Muscle of arm (tissue), 14 donors: ENCODE results near the gene AOC3. TPM values are rescaled to one million over a fixed set of nuclear protein-coding genes. Genes with fewer than 3 reads are reported as not detected.

ENCODE experiments used
- DNase-seq: peaks from one replicate; pipeline ENCODE4 v3.0.0-alpha.2; 2013
- long read RNA-seq, 11 donors: transcript quantifications; one replicate each; lab custom pipeline, GENCODE V29; 2026
- polyA plus RNA-seq, 12 donors: library from polyadenylated mRNA; unstranded; fragments of 120-200 nt; gene quantifications; one replicate each; pipeline ENCODE4 v1.2.1, GENCODE V29; 2013; ENCODE audit not compliant: insufficient read length in 12 of 12

AOC3 gene
- polyA plus RNA-seq: 10 to 100 TPM in 11 of 12 donors, not detected in 1; 14.4 to 22.0 (median 17.4) TPM
- long read RNA-seq, donor 1, full-length matches to known transcripts: 3 of 3 reads
- long read RNA-seq, donor 1, partial matches to known transcripts: 0 of 3 reads
- long read RNA-seq, donor 1, other reads (novel, unspliced or antisense): 0 of 3 reads
- long read RNA-seq, donor 2, full-length matches to known transcripts: 6 of 6 reads
- long read RNA-seq, donor 2, partial matches to known transcripts: 0 of 6 reads
- long read RNA-seq, donor 2, other reads (novel, unspliced or antisense): 0 of 6 reads
- long read RNA-seq, donor 3, full-length matches to known transcripts: 3 of 3 reads
- long read RNA-seq, donor 3, partial matches to known transcripts: 0 of 3 reads
- long read RNA-seq, donor 3, other reads (novel, unspliced or antisense): 0 of 3 reads
- long read RNA-seq, donor 4, full-length matches to known transcripts: 1 of 1 reads
- long read RNA-seq, donor 4, partial matches to known transcripts: 0 of 1 reads
- long read RNA-seq, donor 4, other reads (novel, unspliced or antisense): 0 of 1 reads
- long read RNA-seq, donor 5, full-length matches to known transcripts: 3 of 3 reads
- long read RNA-seq, donor 5, partial matches to known transcripts: 0 of 3 reads
- long read RNA-seq, donor 5, other reads (novel, unspliced or antisense): 0 of 3 reads
- long read RNA-seq, donor 6, full-length matches to known transcripts: 2 of 2 reads
- long read RNA-seq, donor 6, partial matches to known transcripts: 0 of 2 reads
- long read RNA-seq, donor 6, other reads (novel, unspliced or antisense): 0 of 2 reads
- long read RNA-seq, donor 7, partial matches to known transcripts: 0 of 1 reads
- long read RNA-seq, donor 7, other reads (novel, unspliced or antisense): 0 of 1 reads
- long read RNA-seq, donor 8, full-length matches to known transcripts: 5 of 5 reads
- long read RNA-seq, donor 8, partial matches to known transcripts: 0 of 5 reads
- long read RNA-seq, donor 8, other reads (novel, unspliced or antisense): 0 of 5 reads
- long read RNA-seq, donor 9, full-length matches to known transcripts: 1 of 1 reads
- long read RNA-seq, donor 9, partial matches to known transcripts: 0 of 1 reads
- long read RNA-seq, donor 9, other reads (novel, unspliced or antisense): 0 of 1 reads
- long read RNA-seq, donor 10, full-length matches to known transcripts: 2 of 2 reads
- long read RNA-seq, donor 10, partial matches to known transcripts: 0 of 2 reads
- long read RNA-seq, donor 10, other reads (novel, unspliced or antisense): 0 of 2 reads
- long read RNA-seq, donor 11, partial matches to known transcripts: 0 of 1 reads
- long read RNA-seq, donor 11, other reads (novel, unspliced or antisense): 0 of 1 reads

GRCh38 chr17:42850954-42851353 is at the start of gene AOC3:
AOC3 (plus strand) TSS chr17:42851199; CDS start chr17:42851344, 145 bp downstream.
- DNase-seq: no peak

- DNase-seq: no peak
Measured at GRCh38 chr17:42803074-42803883, 47.7 kb upstream of the AOC3 start.

GRCh38 chr17:42804918-42805367 is 46.1 kb upstream of the AOC3 start:
- no peak for DNase-seq

GRCh38 chr17:42806249-42806648 is 44.8 kb upstream of the AOC3 start:
- DNase-seq: no peak

- no peak for DNase-seq
Measured at GRCh38 chr17:42809250-42809649, 41.7 kb upstream of the AOC3 start.

- DNase-seq: peak; percentile 42
Measured at GRCh38 chr17:42814633-42815399, 36.2 kb upstream of the AOC3 start.

GRCh38 chr17:42817866-42818265 is 33.1 kb upstream of the AOC3 start:
- DNase-seq: no peak

GRCh38 chr17:42818379-42818778 is 32.6 kb upstream of the AOC3 start:
- no peak for DNase-seq

- no peak for DNase-seq
Measured at GRCh38 chr17:42819939-42820535, 31.0 kb upstream of the AOC3 start.

- DNase-seq: no peak
Measured at GRCh38 chr17:42821176-42821575, 29.8 kb upstream of the AOC3 start.

GRCh38 chr17:42827472-42827871 is 23.5 kb upstream of the AOC3 start:
- DNase-seq: no peak

- DNase-seq: no peak
Measured at GRCh38 chr17:42830971-42831370, 20.0 kb upstream of the AOC3 start.

GRCh38 chr17:42832213-42832933 is 18.6 kb upstream of the AOC3 start:
- no peak for DNase-seq

GRCh38 chr17:42832934-42833766 is 17.8 kb upstream of the AOC3 start, which contains the start of gene PSME3:
PSME3 (plus strand) TSS chr17:42833397; CDS start chr17:42833632, 235 bp downstream.
- DNase-seq: peak; percentile 91

- no peak for DNase-seq
Measured at GRCh38 chr17:42833767-42834422, 17.1 kb upstream of the AOC3 start.

GRCh38 chr17:42835732-42836131 is 15.3 kb upstream of the AOC3 start:
- no peak for DNase-seq
